Raji (cell line): ENCODE measurements around the gene VENTX.

Experiments
- POLR2A ChIP-seq: IDR thresholded peaks from 2 replicates; pipeline ENCODE4 v1.6.1; 2011; ENCODE audit warnings: low read depth, low read length, control low read depth; ENCODE audit not compliant: insufficient read depth

The VENTX gene

DNA sequence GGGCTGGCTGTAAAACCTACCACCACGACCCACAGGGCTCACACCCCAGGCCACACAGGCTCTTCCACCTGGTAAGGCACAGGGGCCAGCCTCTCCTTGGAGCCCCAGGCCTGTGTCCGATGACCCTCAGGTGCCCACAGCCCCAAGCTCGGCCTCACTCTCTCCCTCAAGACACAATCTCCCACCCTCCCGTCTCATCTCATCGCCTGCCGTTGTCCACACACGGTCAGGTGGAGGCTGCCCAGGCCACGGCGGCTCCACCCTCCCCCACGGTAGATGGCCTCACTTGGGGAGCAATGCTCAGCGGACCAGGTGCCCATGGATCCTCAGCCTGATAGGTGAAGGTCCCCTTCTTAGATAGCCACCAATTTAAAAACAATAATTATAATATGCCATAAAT is 16.3 kb upstream of the VENTX start:
- no peak for TF ChIP-seq POLR2A

DNA sequence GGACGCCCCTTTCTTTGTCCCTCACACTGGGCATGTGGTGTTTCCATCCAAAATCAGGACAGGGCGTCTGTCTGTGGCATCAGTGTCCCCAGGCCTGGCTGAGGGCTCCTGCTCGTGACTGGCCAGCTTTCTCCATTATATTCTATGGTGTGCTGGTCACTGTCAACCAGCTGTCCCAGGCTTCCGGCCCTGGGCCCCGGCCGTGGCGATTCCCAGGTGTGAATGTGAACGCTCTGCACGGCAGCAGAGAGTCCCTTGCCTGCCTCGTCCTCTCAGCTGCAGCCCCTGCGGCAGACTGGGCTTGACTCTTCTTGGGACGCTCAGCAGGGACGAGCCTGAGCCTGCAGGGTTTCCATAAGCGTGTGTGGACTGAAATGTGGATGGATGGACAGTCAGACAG is 13.6 kb upstream of the VENTX start:
- TF ChIP-seq POLR2A = no peak

DNA sequence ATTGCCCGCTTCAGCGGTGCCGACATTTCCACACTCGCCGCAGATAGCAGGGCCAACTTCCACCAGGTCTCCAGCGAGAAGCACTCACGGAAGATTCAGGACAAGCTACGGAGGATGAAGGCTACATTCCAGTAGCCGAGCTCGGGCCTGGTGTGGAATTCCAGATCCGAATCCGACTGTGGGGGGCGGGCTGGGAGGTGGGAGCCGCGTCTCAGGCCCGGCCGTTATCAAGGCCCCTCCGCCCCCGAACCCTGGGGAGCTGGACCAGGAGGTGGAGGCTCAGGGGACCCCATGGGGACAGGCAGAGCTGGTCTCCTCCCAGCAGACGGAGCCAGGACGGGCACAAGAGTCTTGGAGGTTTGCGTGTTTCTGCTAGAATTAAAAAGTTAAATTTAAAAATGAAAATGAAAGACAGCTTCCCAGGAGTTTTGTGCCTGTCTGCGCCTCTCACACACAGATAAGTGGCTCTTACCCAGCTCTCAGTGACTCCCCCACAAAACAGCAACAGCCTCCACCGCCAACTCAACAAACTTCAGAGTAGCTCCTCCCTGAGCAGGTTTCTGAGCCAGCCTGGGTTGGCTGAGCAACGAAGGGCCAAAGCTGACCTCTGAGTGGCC is 12.8 kb upstream of the VENTX start:
- no peak for TF ChIP-seq POLR2A

- TF ChIP-seq POLR2A = no peak
Observed at GRCh38 chr10:133225707-133226191, 11.9 kb upstream of the VENTX start.

- TF ChIP-seq POLR2A = no peak
Observed at GRCh38 chr10:133226251-133226808, 11.3 kb upstream of the VENTX start.

DNA sequence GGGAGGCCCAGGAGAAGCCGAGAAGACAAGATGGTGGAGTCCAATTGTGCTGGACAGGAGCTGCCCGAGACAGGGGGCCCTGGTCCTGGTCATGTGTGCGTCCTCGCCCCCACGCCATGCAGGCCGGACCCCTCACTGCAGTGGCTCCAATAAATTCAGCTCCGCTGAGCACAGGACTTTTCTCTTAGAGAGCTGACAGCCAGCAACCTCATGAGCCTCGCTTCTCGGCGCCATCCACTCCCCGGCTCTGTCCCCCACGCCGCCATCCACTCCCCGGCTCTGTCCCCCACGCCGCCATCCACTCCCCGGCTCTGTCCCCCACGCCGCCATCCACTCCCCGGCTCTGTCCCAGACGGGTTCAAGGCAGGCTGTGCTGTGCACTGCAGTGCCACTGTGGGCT is 10.4 kb upstream of the VENTX start:
- no peak for TF ChIP-seq POLR2A

- no peak for TF ChIP-seq POLR2A
Observed at GRCh38 chr10:133229265-133230043, 8.2 kb upstream of the VENTX start.

DNA sequence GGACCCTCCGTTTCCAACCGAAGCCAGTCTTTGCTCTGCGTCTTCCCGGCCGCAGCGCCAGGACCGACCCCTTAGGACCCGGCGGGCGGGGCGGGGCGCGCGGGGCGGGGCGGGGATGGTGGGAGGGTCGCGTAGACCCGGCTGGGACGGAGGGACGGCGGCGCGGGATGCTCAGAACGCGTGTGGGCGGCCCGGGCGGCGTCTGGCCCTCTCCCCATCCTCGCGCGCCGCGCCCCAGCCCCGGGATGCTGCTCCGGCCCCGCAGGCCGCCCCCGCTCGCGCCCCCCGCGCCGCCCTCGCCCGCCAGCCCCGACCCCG is 7.7 kb upstream of the VENTX start, which contains the start of gene UTF1:
Gene UTF1 (plus strand): TSS at position 174 of the 318 bp plus-strand sequence. CDS start 72 bp downstream, at position 246.
- TF ChIP-seq POLR2A = no peak

- TF ChIP-seq POLR2A = no peak
Observed at GRCh38 chr10:133230387-133231195, 7.1 kb upstream of the VENTX start.

DNA sequence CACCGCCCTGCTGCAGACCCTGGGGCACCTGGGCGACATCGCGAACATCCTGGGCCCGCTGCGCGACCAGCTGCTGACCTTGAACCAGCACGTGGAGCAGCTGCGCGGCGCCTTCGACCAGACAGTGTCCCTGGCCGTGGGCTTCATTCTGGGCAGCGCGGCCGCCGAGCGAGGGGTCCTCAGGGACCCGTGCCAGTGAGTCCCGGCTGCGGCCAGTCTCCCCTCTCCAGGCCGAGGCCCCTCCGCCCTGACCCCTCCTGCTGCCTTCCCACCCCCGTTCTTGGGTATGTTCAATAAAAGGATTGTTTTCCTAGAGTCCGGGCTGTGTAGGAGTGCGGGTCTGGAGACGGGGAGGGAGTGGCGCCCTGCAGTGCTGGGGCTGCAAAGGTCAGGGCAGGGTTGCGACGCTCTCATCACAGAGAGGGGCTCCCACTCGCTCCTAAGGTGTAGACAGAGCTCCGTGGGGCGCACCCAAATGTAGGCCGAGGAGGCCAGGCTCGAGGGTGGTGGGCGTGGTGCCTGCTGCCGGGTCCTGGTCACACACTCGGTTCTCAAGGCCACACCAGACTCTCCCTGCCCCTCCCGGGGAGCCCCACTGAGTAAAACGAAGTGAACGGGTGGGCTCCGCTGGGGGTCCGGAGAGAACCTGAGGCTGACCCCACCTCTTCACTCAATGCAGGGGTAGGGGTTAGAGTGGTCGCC is 6.3 kb upstream of the VENTX start:
- TF ChIP-seq POLR2A = no peak

GRCh38 chr10:133231946-133232574 is 5.6 kb upstream of the VENTX start:
- TF ChIP-seq POLR2A = no peak

DNA sequence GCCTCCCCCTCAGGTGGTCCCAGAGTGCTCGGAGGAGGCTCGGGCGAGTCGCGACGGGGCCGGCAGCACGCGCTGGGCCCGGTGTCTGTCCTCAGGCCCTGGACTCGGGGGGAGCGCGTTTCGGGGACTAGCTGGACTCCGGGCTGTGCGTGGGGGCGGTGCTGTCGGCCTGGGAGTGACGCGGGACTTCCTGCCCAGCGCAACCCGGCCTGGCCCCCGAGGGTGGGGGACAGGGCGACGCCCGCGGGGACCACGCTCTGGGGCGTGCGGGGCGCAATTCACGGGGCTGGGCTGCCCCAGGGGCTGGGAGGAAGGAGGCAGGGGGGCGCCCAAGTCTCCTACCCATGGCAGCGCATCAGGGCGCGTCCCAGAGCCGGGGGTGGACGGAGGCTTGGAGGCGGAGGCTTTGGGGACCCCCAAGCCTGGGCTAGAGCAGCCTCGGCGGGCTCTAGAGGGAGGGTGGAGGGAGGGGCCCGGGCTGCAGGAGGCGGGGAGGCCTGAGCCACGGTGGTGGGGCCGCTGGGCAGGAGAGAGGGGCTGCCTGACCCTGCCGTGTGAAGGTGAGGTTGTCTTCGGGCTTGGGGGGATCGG is 2.3 kb upstream of the VENTX start:
- no peak for TF ChIP-seq POLR2A

- no peak for TF ChIP-seq POLR2A
Observed at GRCh38 chr10:133235932-133236331, 1.7 kb upstream of the VENTX start.
